Astrocyte of the cerebellum (primary cell): ENCODE data around the gene PGAP2.

Experiments used
- DNase-seq: peaks from one replicate; pipeline ENCODE4 v3.0.0-alpha.2; 2011; ENCODE audit warnings: low read depth
- H3K4me3 ChIP-seq: 2 replicates; pipeline ENCODE4 v1.5.1; 2011; ENCODE audit warnings: mild to moderate bottlenecking, low read depth, low read length, moderate library complexity
- CTCF ChIP-seq: IDR thresholded peaks from 2 replicates; pipeline ENCODE4 v1.5.1; 2012; ENCODE audit warnings: low read length, low read depth, moderate library complexity, mild to moderate bottlenecking; ENCODE audit errors: missing control alignments
- in situ Hi-C: cut with HindIII; loops from 2 replicates; pipeline ENCODE4 v1.10.0; 2017; ENCODE audit warnings: low sequenced_read_pairs

PGAP2 gene

DNA sequence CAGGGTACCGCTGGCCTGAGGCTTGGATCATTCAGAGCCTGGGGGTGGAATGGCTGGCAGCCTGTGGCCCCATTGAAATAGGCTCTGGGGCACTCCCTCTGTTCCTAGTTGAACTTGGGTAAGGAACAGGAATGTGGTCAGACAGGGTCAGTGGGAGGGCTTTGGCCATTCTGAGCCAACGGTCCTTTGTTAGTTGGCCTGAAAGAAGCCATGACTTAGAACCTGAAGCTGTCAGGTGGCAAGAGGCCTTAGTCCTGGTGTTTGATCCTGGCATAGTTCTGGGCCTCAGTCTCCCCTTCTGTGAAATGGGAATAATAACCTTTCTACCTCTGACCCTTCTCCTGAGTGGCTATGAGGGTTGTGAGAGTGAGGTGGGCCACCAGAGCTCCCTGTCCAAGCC lies 8.3 kb downstream of the PGAP2 start:
- TF ChIP-seq CTCF = no peak

GRCh38 chr11:3817181-3817800 lies 8.9 kb downstream of the PGAP2 start:
- in situ Hi-C loops = no loop called here
- no peak for DNase-seq
- TF ChIP-seq CTCF = no peak
- no peak overlapping the region for H3K4me3 ChIP-seq

More for the DNA sequence above, 8.3 kb downstream of the PGAP2 start:
- H3K4me3 ChIP-seq = no peak overlapping the region
- in situ Hi-C loops = no loop called here
- DNase-seq = no peak

DNA sequence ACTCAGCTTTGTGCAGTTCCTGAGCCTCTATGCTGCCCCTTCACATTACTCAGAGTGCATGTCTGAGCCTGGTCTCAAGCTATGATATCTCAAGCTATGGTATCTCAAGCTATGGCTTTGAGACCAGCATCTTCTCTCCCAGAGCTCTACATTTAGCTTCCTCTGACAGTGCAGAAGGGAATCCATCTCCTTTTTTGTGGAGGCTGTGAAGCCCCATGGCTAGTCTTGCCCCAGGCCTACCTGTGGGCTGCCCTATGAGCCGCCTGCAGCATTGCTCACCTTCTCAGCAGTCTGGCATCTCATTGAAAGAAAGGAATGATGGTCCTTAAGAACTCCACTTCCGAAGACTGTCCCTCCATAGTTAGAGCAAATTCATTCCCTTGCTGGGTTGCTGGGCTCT lies 12.6 kb downstream of the PGAP2 start:
- in situ Hi-C loops = no loop called here
- no peak for TF ChIP-seq CTCF
- DNase-seq = no peak
- H3K4me3 ChIP-seq = no peak overlapping the region

DNA sequence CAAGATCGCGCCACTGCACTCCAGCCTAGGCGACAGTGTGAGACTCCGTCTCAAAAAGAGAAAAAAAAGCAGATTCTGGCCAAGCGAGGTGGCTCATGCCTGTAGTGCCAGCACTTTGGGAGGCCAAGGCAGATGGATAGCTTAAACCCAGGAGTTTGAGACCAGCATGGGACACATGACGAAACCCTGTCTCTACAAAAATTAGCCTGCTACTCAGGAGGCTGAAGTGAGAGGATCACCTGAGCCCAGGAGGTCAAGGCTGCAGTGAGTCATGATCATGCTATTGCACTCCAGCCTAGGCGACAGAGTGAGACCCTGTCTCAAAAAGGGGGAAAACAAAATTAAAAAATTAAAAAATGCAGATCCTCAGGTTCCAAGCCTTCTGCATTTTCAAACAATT lies 14.0 kb downstream of the PGAP2 start:
- no peak for DNase-seq
- H3K4me3 ChIP-seq = no peak overlapping the region
- in situ Hi-C loops = no loop called here
- TF ChIP-seq CTCF = no peak

- TF ChIP-seq CTCF = no peak
- in situ Hi-C loops = no loop called here
- DNase-seq = peak; percentile 55
- H3K4me3 ChIP-seq = no peak overlapping the region
Observed at GRCh38 chr11:3823303-3823702, 14.9 kb downstream of the PGAP2 start.

GRCh38 chr11:3823762-3824506 lies 15.6 kb downstream of the PGAP2 start:
- in situ Hi-C loops = no loop called here
- no peak for TF ChIP-seq CTCF
- no peak overlapping the region for H3K4me3 ChIP-seq
- no peak for DNase-seq
